ENCODE measurements around the gene ANKMY1.

The ANKMY1 gene

DNA sequence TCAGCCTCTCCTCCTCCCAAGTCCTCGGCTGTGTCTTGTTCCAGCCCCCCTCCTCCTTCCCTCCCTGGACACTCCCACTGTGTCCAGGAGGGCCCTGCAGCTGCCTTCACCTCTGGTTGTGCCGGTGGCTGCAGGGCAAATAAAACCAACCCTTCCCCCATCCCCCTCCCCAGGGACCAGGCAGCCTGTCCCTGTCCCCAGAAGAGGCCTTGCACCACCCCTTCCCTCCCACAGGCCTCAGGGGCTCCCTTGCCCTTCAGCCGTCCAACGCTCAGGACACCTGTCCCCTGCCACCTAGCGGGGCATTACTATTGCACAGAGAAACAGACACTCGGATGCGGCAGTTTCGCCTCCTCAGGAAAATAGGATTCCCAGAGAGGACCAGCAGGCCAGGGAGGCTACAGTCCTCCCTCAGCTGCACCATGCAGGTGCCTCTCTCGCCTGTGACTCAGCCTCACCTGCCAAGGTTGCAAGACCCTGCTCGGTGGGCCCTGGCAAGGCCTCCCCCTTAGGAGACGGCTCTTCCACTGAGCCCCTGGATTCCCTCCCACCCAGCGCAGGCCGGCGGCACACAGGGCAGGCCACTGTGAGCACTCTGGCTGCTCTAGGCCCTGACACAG lies 127.8 kb downstream of the ANKMY1 start:
- DNase-seq: no peak
